ENCODE data around the gene ABHD8. TPM values are rescaled to one million over a fixed set of nuclear protein-coding genes. Genes with fewer than 3 reads are reported as not detected.

Gene ABHD8
- total and polyA plus RNA-seq, 2 of the 13 experiments (the other 11 are each of a cell fraction or from before 2014, with no cell fraction given): 6.3 to 7.2 TPM

DNA sequence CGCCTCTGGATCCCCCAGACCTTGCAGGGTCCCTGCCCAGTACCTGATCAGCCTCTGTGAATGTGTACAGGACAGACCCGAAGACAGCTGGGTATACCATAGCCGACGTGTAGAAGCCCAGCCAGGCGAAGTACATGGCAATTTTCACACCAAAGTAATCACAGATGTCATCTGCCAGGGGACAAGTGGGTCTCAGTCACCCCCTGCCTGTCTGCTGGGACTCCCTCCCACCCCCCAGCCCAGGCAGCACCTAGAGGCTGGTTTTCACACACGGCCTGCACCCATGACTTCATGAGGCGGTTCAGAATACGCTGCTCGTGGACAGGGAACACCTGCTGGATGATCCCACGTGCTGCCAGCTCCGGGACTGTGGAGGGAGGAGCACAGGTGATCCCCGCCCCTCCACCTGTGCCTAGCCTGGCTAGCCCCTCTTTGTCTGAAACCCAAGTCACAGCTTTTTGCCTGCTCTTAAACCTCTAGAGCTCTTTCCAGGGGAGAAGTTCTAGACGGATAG is 27.9 kb upstream of the ABHD8 start:
- Histone ChIP-seq H3K4me1 (ENCODE audit: insufficient read depth, low read length) (peaks cover 38% of the 10 kb centered on the region), H3K9me3 (ENCODE audit: low read length) (no peaks in the 10 kb centered on the region), H3K27me3 (ENCODE audit: control insufficient read depth in 1 of 2, insufficient read depth in 2 of 2, low read length in 2 of 2) (no peaks in the 10 kb centered on the region), H3K4me3 (replicated peaks in 1 of 3; ENCODE audit: insufficient read depth in 1 of 3, low read depth in 2 of 3, low read length in 3 of 3) (no peak overlapping the region), H3K4me2 (ENCODE audit: low read depth, low read length) (no peak overlapping the region), H2AFZ (ENCODE audit: low read length) (no peak overlapping the region), H3K79me2 (ENCODE audit: insufficient read depth, low read length) (no peaks in the 10 kb centered on the region), H3K9ac (ENCODE audit: insufficient read depth, low read depth, low read length) (no peak overlapping the region), H3K27ac (ENCODE audit: extremely low read length, insufficient read depth, low read length) (no peak overlapping the region), H3K36me3 (replicated peaks in 1 of 2; ENCODE audit: control insufficient read depth in 1 of 2, insufficient read depth in 2 of 2, low read length in 2 of 2) (no peaks in the 10 kb centered on the region), H4K20me1 (ENCODE audit: insufficient read depth, low read length) (no peaks in the 10 kb centered on the region)
- no TSS peak for BruUV-seq (replicated peaks)
- 57% methylated on average over 6 of the region's 13 CpGs for WGBS (ENCODE audit: low lambda C conversion rate)
- FAIRE-seq: no peak
- no peak for DNase-seq (ENCODE audit: low spot score)
- CTCF ChIA-PET (ENCODE audit: low intra/inter-chr PET ratio, low total read pairs): no interaction called here
- no peak for ATAC-seq
- intact Hi-C loops (cut with micrococcal nuclease; ENCODE audit: unreplicated experiment): no loop called here
- POLR2A ChIA-PET: no interaction called here
- in situ Hi-C loops (cut with HindIII; ENCODE audit: extremely low pct_ligation_motif_present, low pct_unique_long_range_greater_than_20kb): no loop called here
- no peak for TF ChIP-seq HNRNPUL1 (IDR thresholded peaks at IDR 0.05; ENCODE audit: low read depth, low read length)
- TF ChIP-seq ZNF790 (CRISPR knock-in tag; IDR thresholded peaks at IDR 0.05; ENCODE audit: borderline replicate concordance): no peak
- TF ChIP-seq, protein P1, sequence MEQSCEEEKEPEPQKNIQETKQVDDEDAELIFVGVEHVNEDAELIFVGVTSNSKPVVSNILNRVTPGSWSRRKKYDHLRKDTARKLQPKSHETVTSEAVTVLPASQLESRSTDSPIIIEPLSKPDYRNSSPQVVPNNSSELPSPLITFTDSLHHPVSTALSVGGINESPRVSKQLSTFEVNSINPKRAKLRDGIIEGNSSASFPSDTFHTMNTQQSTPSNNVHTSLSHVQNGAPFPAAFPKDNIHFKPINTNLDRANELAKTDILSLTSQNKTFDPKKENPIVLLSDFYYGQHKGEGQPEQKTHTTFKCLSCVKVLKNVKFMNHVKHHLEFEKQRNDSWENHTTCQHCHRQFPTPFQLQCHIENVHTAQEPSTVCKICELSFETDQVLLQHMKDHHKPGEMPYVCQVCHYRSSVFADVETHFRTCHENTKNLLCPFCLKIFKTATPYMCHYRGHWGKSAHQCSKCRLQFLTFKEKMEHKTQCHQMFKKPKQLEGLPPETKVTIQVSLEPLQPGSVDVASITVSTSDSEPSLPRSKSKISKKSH (CRISPR knock-in tag; IDR thresholded peaks at IDR 0.05; ENCODE audit: borderline replicate concordance): no peak
- no peak for TF ChIP-seq SALL1 (CRISPR knock-in tag; IDR thresholded peaks at IDR 0.05)
- TF ChIP-seq, protein P2, sequence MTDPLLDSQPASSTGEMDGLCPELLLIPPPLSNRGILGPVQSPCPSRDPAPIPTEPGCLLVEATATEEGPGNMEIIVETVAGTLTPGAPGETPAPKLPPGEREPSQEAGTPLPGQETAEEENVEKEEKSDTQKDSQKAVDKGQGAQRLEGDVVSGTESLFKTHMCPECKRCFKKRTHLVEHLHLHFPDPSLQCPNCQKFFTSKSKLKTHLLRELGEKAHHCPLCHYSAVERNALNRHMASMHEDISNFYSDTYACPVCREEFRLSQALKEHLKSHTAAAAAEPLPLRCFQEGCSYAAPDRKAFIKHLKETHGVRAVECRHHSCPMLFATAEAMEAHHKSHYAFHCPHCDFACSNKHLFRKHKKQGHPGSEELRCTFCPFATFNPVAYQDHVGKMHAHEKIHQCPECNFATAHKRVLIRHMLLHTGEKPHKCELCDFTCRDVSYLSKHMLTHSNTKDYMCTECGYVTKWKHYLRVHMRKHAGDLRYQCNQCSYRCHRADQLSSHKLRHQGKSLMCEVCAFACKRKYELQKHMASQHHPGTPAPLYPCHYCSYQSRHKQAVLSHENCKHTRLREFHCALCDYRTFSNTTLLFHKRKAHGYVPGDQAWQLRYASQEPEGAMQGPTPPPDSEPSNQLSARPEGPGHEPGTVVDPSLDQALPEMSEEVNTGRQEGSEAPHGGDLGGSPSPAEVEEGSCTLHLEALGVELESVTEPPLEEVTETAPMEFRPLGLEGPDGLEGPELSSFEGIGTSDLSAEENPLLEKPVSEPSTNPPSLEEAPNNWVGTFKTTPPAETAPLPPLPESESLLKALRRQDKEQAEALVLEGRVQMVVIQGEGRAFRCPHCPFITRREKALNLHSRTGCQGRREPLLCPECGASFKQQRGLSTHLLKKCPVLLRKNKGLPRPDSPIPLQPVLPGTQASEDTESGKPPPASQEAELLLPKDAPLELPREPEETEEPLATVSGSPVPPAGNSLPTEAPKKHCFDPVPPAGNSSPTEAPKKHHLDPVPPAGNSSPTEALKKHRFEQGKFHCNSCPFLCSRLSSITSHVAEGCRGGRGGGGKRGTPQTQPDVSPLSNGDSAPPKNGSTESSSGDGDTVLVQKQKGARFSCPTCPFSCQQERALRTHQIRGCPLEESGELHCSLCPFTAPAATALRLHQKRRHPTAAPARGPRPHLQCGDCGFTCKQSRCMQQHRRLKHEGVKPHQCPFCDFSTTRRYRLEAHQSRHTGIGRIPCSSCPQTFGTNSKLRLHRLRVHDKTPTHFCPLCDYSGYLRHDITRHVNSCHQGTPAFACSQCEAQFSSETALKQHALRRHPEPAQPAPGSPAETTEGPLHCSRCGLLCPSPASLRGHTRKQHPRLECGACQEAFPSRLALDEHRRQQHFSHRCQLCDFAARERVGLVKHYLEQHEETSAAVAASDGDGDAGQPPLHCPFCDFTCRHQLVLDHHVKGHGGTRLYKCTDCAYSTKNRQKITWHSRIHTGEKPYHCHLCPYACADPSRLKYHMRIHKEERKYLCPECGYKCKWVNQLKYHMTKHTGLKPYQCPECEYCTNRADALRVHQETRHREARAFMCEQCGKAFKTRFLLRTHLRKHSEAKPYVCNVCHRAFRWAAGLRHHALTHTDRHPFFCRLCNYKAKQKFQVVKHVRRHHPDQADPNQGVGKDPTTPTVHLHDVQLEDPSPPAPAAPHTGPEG (CRISPR knock-in tag; IDR thresholded peaks at IDR 0.05): 0 out of 2 replicates have a peak, but pooled peaks have one; percentile 16
- no peak for TF ChIP-seq PAX8 (CRISPR knock-in tag; IDR thresholded peaks at IDR 0.05; ENCODE audit: borderline replicate concordance)
- TF ChIP-seq, protein P3, sequence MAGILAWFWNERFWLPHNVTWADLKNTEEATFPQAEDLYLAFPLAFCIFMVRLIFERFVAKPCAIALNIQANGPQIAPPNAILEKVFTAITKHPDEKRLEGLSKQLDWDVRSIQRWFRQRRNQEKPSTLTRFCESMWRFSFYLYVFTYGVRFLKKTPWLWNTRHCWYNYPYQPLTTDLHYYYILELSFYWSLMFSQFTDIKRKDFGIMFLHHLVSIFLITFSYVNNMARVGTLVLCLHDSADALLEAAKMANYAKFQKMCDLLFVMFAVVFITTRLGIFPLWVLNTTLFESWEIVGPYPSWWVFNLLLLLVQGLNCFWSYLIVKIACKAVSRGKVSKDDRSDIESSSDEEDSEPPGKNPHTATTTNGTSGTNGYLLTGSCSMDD (CRISPR knock-in tag; IDR thresholded peaks at IDR 0.05): no peak
- peak; percentile 32; the same call in 1 of the 2 replicates for TF ChIP-seq MYC (CRISPR knock-in tag; IDR thresholded peaks at IDR 0.05; ENCODE audit: borderline replicate concordance)
- TF ChIP-seq ZNF17 (CRISPR knock-in tag; IDR thresholded peaks at IDR 0.05): no peak
- TF ChIP-seq ZNF652 (CRISPR knock-in tag; IDR thresholded peaks at IDR 0.05; ENCODE audit: borderline replicate concordance, low read depth): no peak
- TF ChIP-seq ZNF263 (CRISPR knock-in tag; IDR thresholded peaks at IDR 0.05): peak; percentile 83
- TF ChIP-seq ZNF747 (CRISPR knock-in tag; IDR thresholded peaks at IDR 0.05; ENCODE audit: borderline replicate concordance): no peak
- TF ChIP-seq, protein P4, sequence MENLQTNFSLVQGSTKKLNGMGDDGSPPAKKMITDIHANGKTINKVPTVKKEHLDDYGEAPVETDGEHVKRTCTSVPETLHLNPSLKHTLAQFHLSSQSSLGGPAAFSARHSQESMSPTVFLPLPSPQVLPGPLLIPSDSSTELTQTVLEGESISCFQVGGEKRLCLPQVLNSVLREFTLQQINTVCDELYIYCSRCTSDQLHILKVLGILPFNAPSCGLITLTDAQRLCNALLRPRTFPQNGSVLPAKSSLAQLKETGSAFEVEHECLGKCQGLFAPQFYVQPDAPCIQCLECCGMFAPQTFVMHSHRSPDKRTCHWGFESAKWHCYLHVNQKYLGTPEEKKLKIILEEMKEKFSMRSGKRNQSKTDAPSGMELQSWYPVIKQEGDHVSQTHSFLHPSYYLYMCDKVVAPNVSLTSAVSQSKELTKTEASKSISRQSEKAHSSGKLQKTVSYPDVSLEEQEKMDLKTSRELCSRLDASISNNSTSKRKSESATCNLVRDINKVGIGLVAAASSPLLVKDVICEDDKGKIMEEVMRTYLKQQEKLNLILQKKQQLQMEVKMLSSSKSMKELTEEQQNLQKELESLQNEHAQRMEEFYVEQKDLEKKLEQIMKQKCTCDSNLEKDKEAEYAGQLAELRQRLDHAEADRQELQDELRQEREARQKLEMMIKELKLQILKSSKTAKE (CRISPR knock-in tag; IDR thresholded peaks at IDR 0.05; ENCODE audit: borderline replicate concordance): no peak
- TF ChIP-seq CBX5 (CRISPR knock-in tag; IDR thresholded peaks at IDR 0.05; ENCODE audit: borderline replicate concordance): no peak
